PC-3 (cell line): ENCODE measurements around the gene DLEC1. TPM values are rescaled to one million over a fixed set of nuclear protein-coding genes. Genes with fewer than 3 reads are reported as not detected.
"Not testable (repeated sequence)": the region's sequence is repeated elsewhere in the genome, so short reads cannot be mapped to it uniquely, and the experiment has no call there.

Experiments
- ATAC-seq: fragments of 200-7000 bp; cut with Tn5 transposase; 2 replicates; pipeline ENCODE4 v1.9.1; 2020; ENCODE audit warnings: mild to moderate bottlenecking, moderate library complexity
- BruUV-seq: library from RNA; stranded (reverse); fragments of 400-500 nt; replicated peaks from 2 replicates; lab custom pipeline; 2021; lab: Mats Ljungman, UMichigan
- CTCF ChIA-PET: fragments of 300-600 bp; sonication (Branson Sonifier 250); formaldehyde crosslinking; loops from one replicate; lab custom pipeline; 2022; ENCODE audit warnings: antibody characterized with exemption; lab: Charles Lee
- POLR2A ChIA-PET: fragments of 300-600 bp; sonication (Branson Sonifier 250); formaldehyde crosslinking; loops from one replicate; lab custom pipeline; 2022; ENCODE audit warnings: antibody characterized with exemption; ENCODE audit not compliant: unreplicated experiment; lab: Charles Lee
- DNase-seq: peaks from one replicate; pipeline ENCODE4 v3.0.0-alpha.2; 2015
- H2AFZ ChIP-seq: fragments of 300-600 bp; sonication (generic); 2 replicates; pipeline ENCODE4 v1.6.0; 2016; ENCODE audit warnings: antibody characterized with exemption, low read length
- H3F3A ChIP-seq: fragments of 300-600 bp; sonication (generic); one replicate; pipeline ENCODE4 v1.6.0; 2017; ENCODE audit warnings: antibody characterized with exemption, low read length, control low read depth, mild to moderate bottlenecking; ENCODE audit not compliant: unreplicated experiment
- H3K27ac ChIP-seq: fragments of 300-600 bp; sonication (generic); 2 replicates; pipeline ENCODE4 v1.5.1; 2016; ENCODE audit warnings: mild to moderate bottlenecking, low read length
- H3K27me3 ChIP-seq: fragments of 300-600 bp; sonication (generic); 2 replicates; pipeline ENCODE4 v1.6.1; 2016; ENCODE audit warnings: low read length, mixed read lengths
- H3K36me3 ChIP-seq: fragments of 300-600 bp; sonication (generic); 2 replicates; pipeline ENCODE4 v1.6.1; 2016; ENCODE audit warnings: low read depth, mixed run types, low read length, mixed read lengths
- H3K4me1 ChIP-seq: fragments of 300-600 bp; sonication (generic); 2 replicates; pipeline ENCODE4 v1.5.1; 2016; ENCODE audit warnings: low read length; ENCODE audit not compliant: insufficient read depth
- H3K4me2 ChIP-seq: fragments of 300-600 bp; sonication (generic); 2 replicates; pipeline ENCODE4 v1.6.0; 2016; ENCODE audit warnings: low read length
- H3K4me3 ChIP-seq: fragments of 300-600 bp; sonication (generic); 2 replicates; pipeline ENCODE4 v1.5.1; 2016; ENCODE audit warnings: mild to moderate bottlenecking, low read length, mixed read lengths
- H3K79me2 ChIP-seq: fragments of 300-600 bp; sonication (generic); 2 replicates; pipeline ENCODE4 v1.6.1; 2017; ENCODE audit warnings: low read length, mixed read lengths
- H3K9ac ChIP-seq: fragments of 300-600 bp; sonication (generic); 2 replicates; pipeline ENCODE4 v1.6.0; 2016; ENCODE audit warnings: mild to moderate bottlenecking, low read length
- H3K9me2 ChIP-seq: fragments of 300-600 bp; sonication (generic); replicated peaks from 2 replicates; pipeline ENCODE4 v1.6.1; 2016; ENCODE audit warnings: mixed run types, low read length, mixed read lengths
- H3K9me3 ChIP-seq: fragments of 300-600 bp; sonication (generic); 2 replicates; pipeline ENCODE4 v1.6.1; 2016; ENCODE audit warnings: low read length, mixed read lengths
- H4K20me1 ChIP-seq: fragments of 300-600 bp; sonication (generic); 2 replicates; pipeline ENCODE4 v1.6.1; 2016; ENCODE audit warnings: low read length, mixed read lengths
- EZH2 ChIP-seq: fragments of 300-600 bp; sonication (generic); IDR thresholded peaks from one replicate; pipeline ENCODE4 v1.6.1; 2017; ENCODE audit warnings: antibody characterized with exemption, mild to moderate bottlenecking, low read length; ENCODE audit not compliant: unreplicated experiment
- EZH2phosphoT487 ChIP-seq: fragments of 300-600 bp; sonication (generic); IDR thresholded peaks from 2 replicates; pipeline ENCODE4 v1.6.1; 2018; ENCODE audit warnings: mild to moderate bottlenecking, antibody characterized with exemption, low read length, borderline replicate concordance
- intact Hi-C: fragments of 100-400 bp; cut with micrococcal nuclease; formaldehyde crosslinking; loops from 2 replicates; pipeline ENCODE4 v1.9.0; 2023
- total RNA-seq: library from RNA; depleted of rRNA; stranded (reverse); fragments of >200 nt; gene quantifications from 2 replicates; pipeline ENCODE4 v1.2.3, GENCODE V29; 2014
- TF ChIP-seq, protein P1 (sequence below): fragments of 300-600 bp; sonication (generic); conservative IDR thresholded peaks from 2 replicates; pipeline ENCODE4 v1.5.1; 2017; ENCODE audit warnings: antibody characterized with exemption, low read depth, mild to moderate bottlenecking, low read length

Gene DLEC1
- total RNA-seq, 1 experiment from 2014 or later = not detected

DNA sequence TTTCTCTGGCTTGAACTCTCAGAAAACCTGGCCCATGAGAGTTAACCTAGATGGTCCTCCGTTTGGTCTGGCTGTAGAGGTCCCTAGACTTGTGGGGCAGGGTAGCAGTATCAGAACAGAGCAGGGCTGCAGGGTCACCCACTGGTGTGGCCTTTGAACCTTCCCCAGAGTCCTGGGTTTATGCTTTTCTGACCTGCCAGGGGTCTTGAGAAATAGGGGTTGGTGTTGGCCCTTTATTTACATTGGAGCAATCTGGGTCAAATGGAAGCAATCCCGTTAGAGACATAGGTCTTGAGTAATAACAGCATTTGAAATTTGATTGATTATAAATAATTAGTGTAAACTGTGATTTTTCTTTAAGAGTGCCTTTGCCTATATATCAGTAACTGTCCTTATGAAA lies 23.8 kb downstream of the DLEC1 start:
- CTCF ChIA-PET = no interaction called here

DNA sequence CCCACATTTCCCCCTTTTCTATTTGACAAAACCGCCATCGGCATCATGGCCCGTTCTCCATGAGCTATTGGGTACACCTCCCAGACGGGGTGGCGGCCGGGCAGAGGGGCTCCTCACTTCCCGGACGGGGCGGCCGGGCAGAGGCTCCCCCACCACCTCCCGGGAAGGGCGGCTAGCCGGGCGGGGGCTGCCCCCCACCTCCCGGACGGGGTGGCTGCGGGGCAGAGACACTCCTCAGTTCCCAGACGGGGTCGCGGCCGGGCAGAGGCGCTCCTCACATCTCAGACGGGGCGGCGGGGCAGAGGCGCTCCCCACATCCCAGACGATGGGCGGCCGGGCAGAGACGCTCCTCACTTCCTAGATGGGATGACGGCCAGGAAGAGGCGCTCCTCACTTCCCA lies 25.4 kb downstream of the DLEC1 start:
- H3K4me1 ChIP-seq, H3K9ac ChIP-seq, CTCF ChIA-PET, ATAC-seq, H3K9me2 ChIP-seq, H3K79me2 ChIP-seq, intact Hi-C loops, BruUV-seq, H2AFZ ChIP-seq, H3K9me3 ChIP-seq, H3K36me3 ChIP-seq, H3K27ac ChIP-seq, POLR2A ChIA-PET, H3F3A ChIP-seq, DNase-seq, H3K4me3 ChIP-seq, H3K4me2 ChIP-seq, H4K20me1 ChIP-seq: not testable (repeated sequence)
- H3K27me3 ChIP-seq = peaks cover 40% of the 10 kb centered on the region

More for the DNA sequence above, 23.8 kb downstream of the DLEC1 start:
- no peaks in the 10 kb centered on the region for H3K9me3 ChIP-seq
- no peak for DNase-seq
- no peaks in the 10 kb centered on the region for H3K79me2 ChIP-seq
- H3K9ac ChIP-seq = no peak overlapping the region
- BruUV-seq = no TSS peak
- H3F3A ChIP-seq = no peaks in the 10 kb centered on the region
- no peaks in the 10 kb centered on the region for H4K20me1 ChIP-seq
- H2AFZ ChIP-seq = no peak overlapping the region
- no peak for ATAC-seq
- H3K9me2 ChIP-seq = no peaks in the 10 kb centered on the region
- H3K4me1 ChIP-seq = no peaks in the 10 kb centered on the region
- POLR2A ChIA-PET = no interaction called here
- H3K4me2 ChIP-seq = no peak overlapping the region
- TF ChIP-seq, protein P1, sequence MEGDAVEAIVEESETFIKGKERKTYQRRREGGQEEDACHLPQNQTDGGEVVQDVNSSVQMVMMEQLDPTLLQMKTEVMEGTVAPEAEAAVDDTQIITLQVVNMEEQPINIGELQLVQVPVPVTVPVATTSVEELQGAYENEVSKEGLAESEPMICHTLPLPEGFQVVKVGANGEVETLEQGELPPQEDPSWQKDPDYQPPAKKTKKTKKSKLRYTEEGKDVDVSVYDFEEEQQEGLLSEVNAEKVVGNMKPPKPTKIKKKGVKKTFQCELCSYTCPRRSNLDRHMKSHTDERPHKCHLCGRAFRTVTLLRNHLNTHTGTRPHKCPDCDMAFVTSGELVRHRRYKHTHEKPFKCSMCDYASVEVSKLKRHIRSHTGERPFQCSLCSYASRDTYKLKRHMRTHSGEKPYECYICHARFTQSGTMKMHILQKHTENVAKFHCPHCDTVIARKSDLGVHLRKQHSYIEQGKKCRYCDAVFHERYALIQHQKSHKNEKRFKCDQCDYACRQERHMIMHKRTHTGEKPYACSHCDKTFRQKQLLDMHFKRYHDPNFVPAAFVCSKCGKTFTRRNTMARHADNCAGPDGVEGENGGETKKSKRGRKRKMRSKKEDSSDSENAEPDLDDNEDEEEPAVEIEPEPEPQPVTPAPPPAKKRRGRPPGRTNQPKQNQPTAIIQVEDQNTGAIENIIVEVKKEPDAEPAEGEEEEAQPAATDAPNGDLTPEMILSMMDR = no peak
- TF ChIP-seq EZH2 = no peak
- TF ChIP-seq EZH2phosphoT487 = no peak
- peaks cover 40% of the 10 kb centered on the region for H3K27me3 ChIP-seq
- no peaks in the 10 kb centered on the region for H3K36me3 ChIP-seq
- no peak overlapping the region for H3K27ac ChIP-seq
- no peak overlapping the region for H3K4me3 ChIP-seq
- intact Hi-C loops = no loop called here

GRCh38 chr3:38067508-38068233 lies 28.7 kb downstream of the DLEC1 start:
- ChIA-PET CTCF (no interaction called here), POLR2A (no interaction called here)
- Histone ChIP-seq H3K79me2 (no peaks in the 10 kb centered on the region), H3K9me3 (no peaks in the 10 kb centered on the region), H3K27ac (no peak overlapping the region), H3F3A (no peaks in the 10 kb centered on the region), H3K27me3 (peaks cover 21% of the 10 kb centered on the region; the same call in 1 of the 2 replicates), H4K20me1 (no peaks in the 10 kb centered on the region), H3K36me3 (no peaks in the 10 kb centered on the region), H3K9me2 (no peaks in the 10 kb centered on the region), H2AFZ (no peak overlapping the region), H3K4me2 (no peak overlapping the region), H3K9ac (no peak overlapping the region), H3K4me3 (no peak overlapping the region), H3K4me1 (no peaks in the 10 kb centered on the region)
- intact Hi-C loops = no loop called here
- ATAC-seq (no peak), DNase-seq (no peak)
- no TSS peak for BruUV-seq
- TF ChIP-seq, protein P1 = no peak
- TF ChIP-seq EZH2phosphoT487 (no peak), EZH2 (no peak)
